Endothelial cell (in vitro differentiated cells): ENCODE measurements around the gene CREG1. TPM values are rescaled to one million over a fixed set of nuclear protein-coding genes. Genes with fewer than 3 reads are reported as not detected.

Source experiments
- DNase-seq: peaks from one replicate; pipeline ENCODE4 v3.0.0; 2021; ENCODE audit warnings: low spot score
- H3K27ac Mint-ChIP-seq: one replicate; pipeline ENCODE4 v1.8.0; 2021; ENCODE audit warnings: mixed read lengths, inconsistent platforms; ENCODE audit not compliant: unreplicated experiment
- H3K27me3 Mint-ChIP-seq: one replicate; pipeline ENCODE4 v1.8.0; 2021; ENCODE audit warnings: mild to moderate bottlenecking, moderate library complexity, mixed read lengths, inconsistent platforms; ENCODE audit not compliant: unreplicated experiment
- H3K36me3 Mint-ChIP-seq: one replicate; pipeline ENCODE4 v1.8.0; 2021; ENCODE audit warnings: mild to moderate bottlenecking, low read depth, mixed read lengths, inconsistent platforms; ENCODE audit not compliant: unreplicated experiment
- H3K4me1 Mint-ChIP-seq: one replicate; pipeline ENCODE4 v1.8.0; 2021; ENCODE audit warnings: mild to moderate bottlenecking, mixed read lengths, inconsistent platforms; ENCODE audit not compliant: unreplicated experiment
- H3K4me3 Mint-ChIP-seq: one replicate; pipeline ENCODE4 v1.8.0; 2021; ENCODE audit warnings: mild to moderate bottlenecking, mixed read lengths, inconsistent platforms; ENCODE audit not compliant: unreplicated experiment
- H3K9me3 Mint-ChIP-seq: one replicate; pipeline ENCODE4 v1.8.0; 2021; ENCODE audit warnings: mixed read lengths, inconsistent platforms; ENCODE audit not compliant: unreplicated experiment
- CTCF ChIP-seq: fragments of 200-600 bp; sonication (generic); IDR thresholded peaks from one replicate; pipeline ENCODE4 v1.5.0; 2021; ENCODE audit warnings: antibody characterized with exemption; ENCODE audit not compliant: unreplicated experiment
- total RNA-seq: library from RNA; stranded (reverse); fragmentation: NEBNext Ultra II Directional; extraction: Animal tissue kit (Norgen Biotek cat#: 25700); gene quantifications from one replicate; pipeline ENCODE4 v1.2.1, GENCODE V29; 2021; ENCODE audit not compliant: unreplicated experiment

CREG1 gene
- total RNA-seq, 1 donor from 2014 or later = 22.2 TPM

- Mint-ChIP-seq H3K9me3 (no peaks in the 10 kb centered on the region), H3K27me3 (peaks cover under 1% of the 10 kb centered on the region)
These were observed 41.3 kb upstream of the CREG1 start for GRCh38 chr1:167594822-167595221.

GRCh38 chr1:167593860-167594259, 40.3 kb upstream of the CREG1 start:
- no peak for DNase-seq
- Mint-ChIP-seq H3K4me1 (peaks cover 3% of the 10 kb centered on the region), H3K4me3 (no peak overlapping the region), H3K36me3 (peaks cover 6% of the 10 kb centered on the region), H3K27me3 (no peaks in the 10 kb centered on the region), H3K9me3 (no peaks in the 10 kb centered on the region), H3K27ac (no peak overlapping the region)
- TF ChIP-seq CTCF = no peak

More at GRCh38 chr1:167594822-167595221, 41.3 kb upstream of the CREG1 start:
- no peak for TF ChIP-seq CTCF
- H3K4me1 Mint-ChIP-seq = peaks cover 5% of the 10 kb centered on the region
- H3K27ac Mint-ChIP-seq = no peak overlapping the region
- no peak for DNase-seq
- H3K4me3 Mint-ChIP-seq = no peak overlapping the region
- H3K36me3 Mint-ChIP-seq = peaks cover 6% of the 10 kb centered on the region

GRCh38 chr1:167592475-167592874, 38.9 kb upstream of the CREG1 start:
- H3K27me3 Mint-ChIP-seq = peaks cover 2% of the 10 kb centered on the region
- no peak overlapping the region for H3K27ac Mint-ChIP-seq
- TF ChIP-seq CTCF = no peak
- DNase-seq = no peak
- H3K4me3 Mint-ChIP-seq = no peak overlapping the region
- H3K4me1 Mint-ChIP-seq = no peaks in the 10 kb centered on the region
- peaks cover 6% of the 10 kb centered on the region for H3K36me3 Mint-ChIP-seq
- no peaks in the 10 kb centered on the region for H3K9me3 Mint-ChIP-seq

GRCh38 chr1:167588361-167588760, 34.8 kb upstream of the CREG1 start:
- H3K36me3 Mint-ChIP-seq = no peaks in the 10 kb centered on the region
- TF ChIP-seq CTCF = no peak
- H3K4me3 Mint-ChIP-seq = no peak overlapping the region
- H3K9me3 Mint-ChIP-seq = no peaks in the 10 kb centered on the region
- peaks cover 2% of the 10 kb centered on the region for H3K27me3 Mint-ChIP-seq
- H3K27ac Mint-ChIP-seq = no peak overlapping the region
- no peaks in the 10 kb centered on the region for H3K4me1 Mint-ChIP-seq
- no peak for DNase-seq

GRCh38 chr1:167587872-167588271, 34.3 kb upstream of the CREG1 start:
- no peak for DNase-seq
- Mint-ChIP-seq H3K9me3 (no peaks in the 10 kb centered on the region), H3K36me3 (no peaks in the 10 kb centered on the region), H3K27me3 (peaks cover 2% of the 10 kb centered on the region), H3K4me3 (no peak overlapping the region), H3K27ac (no peak overlapping the region), H3K4me1 (no peaks in the 10 kb centered on the region)
- no peak for TF ChIP-seq CTCF
